IPS-NIHi7 (cell line): Measurements from ENCODE around the gene CEP85L.

ENCODE experiments used
- DNase-seq: peaks from one replicate; pipeline ENCODE4 v3.0.0; 2012; ENCODE audit warnings: mixed read lengths; ENCODE audit errors: extremely low spot score

Gene CEP85L

DNA sequence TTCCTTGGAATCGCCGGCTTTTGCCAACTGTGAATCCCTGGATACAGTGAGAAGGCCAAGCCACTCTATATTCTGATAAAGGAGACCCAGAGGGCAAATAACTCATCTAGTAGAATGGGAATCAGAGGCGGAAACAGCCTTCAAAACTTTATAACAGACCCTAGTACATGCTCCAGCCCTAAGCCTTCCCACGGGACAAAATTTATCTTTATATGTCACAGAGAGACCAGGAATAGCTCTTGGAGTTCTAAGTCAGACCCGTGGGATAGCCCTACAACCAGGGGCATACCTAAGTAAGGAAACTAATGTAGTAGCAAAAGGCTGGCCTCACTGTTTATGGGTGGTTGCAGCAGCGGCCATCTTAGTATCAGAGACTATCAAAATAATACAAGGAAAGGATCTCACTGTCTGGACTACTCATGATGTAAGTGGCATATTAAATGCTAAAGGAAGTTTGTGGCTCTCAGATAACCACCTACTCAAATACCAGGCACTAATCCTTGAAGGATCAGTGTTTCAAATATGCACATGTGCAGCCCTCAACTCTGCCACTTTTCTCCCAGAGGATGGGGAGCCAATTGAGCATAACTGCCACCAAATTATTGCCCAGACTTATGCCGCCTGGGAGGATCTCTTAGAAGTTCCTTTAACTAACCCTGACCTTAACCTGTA lies 29.5 kb downstream of the CEP85L start:
- no peak for DNase-seq

DNA sequence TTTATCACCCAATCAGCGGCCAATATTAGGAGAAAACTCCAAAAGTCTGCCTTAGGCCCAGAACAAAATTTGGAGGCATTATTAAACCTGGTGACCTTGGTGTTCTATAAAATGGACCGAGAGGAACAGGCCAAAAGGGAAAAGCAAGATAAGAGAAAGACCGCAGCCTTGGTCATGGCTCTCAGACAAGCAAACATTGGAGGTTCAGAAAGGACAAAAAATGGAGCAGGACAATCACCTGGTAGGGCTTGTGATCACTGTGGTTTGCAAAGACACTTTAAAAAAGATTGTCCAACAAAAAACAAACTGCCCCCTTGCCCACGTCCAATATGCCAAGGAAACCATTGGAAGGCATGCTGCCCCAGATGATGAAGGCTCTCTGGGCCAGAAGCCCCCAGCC lies 31.2 kb downstream of the CEP85L start:
- DNase-seq, result no peak

GRCh38 chr6:118618676-118619377 lies 32.6 kb downstream of the CEP85L start:
- DNase-seq, result peak; percentile 69

DNA sequence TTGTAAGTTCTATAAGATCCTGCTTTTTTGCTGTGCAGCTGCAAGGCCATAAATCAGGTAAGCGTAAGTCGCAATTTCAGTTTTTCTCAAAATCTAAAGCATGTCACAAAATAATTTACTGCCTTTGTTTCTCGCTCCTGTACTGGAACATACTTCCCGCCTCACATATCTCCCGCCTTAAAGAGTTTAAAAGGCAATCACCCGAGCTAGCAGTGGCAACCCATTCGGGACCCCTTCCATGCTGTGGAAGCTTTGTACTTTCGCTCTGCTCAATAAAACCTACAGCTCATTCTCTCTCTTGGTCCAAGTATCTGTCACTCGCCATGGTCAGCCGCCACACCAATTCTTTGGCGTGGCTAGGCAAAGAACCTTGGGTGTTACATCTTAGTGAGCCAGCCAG lies 34.0 kb downstream of the CEP85L start:
- no peak for DNase-seq

DNA sequence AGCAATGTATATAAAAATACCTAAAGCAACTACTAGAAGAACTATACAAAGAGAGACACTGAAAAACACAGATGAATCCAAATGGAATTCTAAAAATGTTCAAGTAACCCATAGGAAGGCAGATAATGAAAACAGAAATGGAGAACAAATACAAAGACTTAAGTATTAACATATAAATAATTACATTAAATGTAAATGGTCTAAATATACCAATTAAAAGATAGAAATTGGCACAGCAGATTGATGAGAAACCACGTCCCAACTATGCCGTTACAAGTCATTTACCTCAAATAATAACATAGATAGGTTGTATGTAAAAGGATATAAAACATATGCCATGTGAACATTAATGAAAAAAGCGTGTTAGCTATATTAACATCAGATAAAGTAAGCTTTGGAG lies 40.1 kb downstream of the CEP85L start:
- DNase-seq, result no peak

GRCh38 chr6:118606858-118607257 lies 44.5 kb downstream of the CEP85L start:
- DNase-seq, result no peak

DNA sequence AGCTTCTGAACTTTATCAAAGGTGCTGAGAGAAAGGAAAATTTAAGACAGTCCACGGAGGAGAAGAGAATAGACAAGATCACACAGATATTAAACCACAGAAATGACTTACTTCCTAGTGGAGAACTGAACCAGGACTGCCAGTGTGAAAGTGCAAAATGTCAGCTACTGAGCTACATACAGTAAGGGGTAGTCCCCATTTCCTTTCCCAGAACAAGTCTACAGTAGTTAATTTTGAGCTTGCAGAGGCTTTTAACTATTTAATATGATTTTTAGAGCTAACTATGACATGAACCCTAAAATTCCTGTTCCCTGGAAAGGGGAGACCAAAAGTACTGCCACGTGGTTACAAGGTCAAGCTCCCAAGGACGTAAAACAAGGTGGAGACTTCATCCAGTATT lies 45.1 kb downstream of the CEP85L start:
- DNase-seq, result no peak

DNA sequence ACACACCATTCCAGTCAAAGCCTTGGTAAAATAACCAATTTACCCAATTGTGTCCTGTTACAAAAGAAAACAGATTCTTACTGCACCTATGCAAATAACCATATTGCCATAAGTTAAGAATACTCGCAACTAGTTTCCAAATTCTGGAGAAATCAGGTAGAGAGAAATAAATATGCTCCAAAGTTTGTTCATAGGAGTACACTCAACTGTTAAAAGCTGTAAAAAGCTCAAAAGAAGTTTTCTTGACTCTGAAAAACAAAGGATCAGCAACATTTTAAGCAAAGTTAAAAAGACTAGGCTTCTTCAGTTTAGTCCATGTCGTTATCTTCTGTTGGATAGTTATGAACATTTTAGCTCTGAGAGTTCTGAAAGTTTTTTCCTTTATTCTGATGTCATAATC lies 48.0 kb downstream of the CEP85L start:
- DNase-seq, result no peak

DNA sequence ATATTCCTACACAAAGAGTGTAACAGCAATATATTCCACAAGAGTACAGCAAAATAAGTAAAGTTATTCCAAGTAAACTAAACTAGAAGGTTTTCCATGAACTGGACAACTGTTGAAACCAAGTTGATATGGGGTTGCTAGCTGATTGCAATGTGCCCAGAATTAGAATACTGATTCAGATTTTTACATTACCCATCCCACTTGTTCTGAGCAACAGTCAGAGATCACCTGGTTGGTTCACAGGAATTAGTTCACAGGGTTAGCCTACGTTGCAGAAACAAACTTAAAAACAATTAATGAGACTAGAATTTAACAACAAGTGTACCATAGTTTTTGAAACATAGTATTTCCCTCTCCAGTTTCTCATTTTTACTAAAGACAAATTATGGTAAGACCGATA lies 49.1 kb downstream of the CEP85L start:
- DNase-seq, result no peak

GRCh38 chr6:118598324-118598723 lies 53.1 kb downstream of the CEP85L start:
- no peak for DNase-seq

DNA sequence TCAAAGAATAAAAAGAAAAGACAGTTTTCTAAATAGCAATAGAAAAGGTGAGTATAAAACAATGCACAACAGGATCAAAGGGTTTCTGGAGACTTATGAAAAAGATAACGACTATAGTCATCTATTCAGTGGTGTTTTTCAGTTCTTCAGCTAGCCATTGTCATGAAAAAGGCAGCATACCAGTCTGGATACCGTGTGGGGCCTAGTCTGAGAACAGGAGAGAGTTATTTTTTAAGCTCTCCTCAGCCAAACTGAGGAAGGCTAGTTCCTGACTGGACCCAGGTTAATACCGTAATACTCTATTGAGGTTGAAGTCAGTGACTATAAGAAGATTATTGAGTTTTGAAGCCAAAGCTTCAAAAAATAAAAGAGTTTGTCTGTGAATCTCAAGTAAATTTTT lies 53.8 kb downstream of the CEP85L start:
- no peak for DNase-seq

GRCh38 chr6:118596774-118597320 lies 54.5 kb downstream of the CEP85L start:
- DNase-seq, result no peak

DNA sequence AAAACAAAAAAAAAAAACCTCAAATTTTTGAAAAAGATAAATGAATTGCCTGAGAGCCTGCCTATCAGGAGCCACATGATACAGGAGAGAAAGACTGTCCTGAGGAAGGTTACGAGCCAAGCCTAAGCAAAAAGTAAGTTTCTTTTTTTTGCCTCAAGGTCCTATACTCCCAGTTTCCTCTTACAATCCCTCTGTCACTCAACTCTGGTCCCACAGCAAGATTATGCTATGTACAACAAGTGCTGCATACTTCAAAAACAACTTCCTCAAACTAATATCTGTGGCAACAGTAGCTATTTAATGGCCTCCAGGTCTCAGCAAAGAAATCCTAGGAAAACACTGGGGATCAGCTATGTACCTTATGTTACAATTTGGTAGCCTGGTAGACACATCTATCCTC lies 56.5 kb downstream of the CEP85L start:
- DNase-seq, result no peak

GRCh38 chr6:118591897-118592296 lies 59.5 kb downstream of the CEP85L start:
- DNase-seq, result no peak

- no peak for DNase-seq
These were observed 61.6 kb downstream of the CEP85L start for GRCh38 chr6:118589649-118590365.

DNA sequence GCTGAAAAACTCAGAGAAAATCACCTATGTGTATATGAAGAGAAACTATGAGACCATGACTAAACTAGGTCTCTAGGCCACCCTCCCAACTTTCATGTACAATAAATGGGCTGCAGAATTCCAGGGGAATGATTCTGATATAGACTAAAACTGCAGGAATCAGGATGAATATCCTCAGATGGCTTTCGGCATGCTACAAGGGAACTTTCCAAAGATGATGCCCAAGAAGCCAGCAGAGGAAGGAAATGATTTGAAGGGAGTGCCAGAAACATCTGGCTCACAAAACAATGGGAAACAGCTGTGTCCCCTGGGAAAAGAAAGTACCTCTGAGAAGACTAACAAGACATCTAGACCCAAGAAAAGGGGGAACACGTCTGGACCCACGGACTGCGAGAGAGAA lies 62.2 kb downstream of the CEP85L start:
- DNase-seq, result no peak

DNA sequence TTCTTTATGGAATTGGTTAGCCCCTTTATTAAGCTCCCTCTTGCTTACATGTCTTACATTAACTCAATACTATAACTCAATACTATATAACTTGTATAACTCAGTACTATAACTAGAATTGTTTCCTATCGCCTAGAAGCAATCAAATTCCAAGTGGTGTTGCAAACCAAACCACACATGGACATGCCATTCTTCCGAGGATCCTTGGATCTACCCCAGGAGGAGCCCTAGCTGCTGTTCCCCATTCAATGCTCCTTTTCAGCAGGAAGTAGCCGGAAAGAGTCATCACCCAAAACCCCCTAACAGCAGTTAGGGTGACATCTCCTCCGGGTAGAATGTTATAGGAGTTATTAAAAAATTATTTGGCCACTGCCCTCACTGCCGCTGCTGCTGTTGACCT lies 62.8 kb downstream of the CEP85L start:
- DNase-seq, result no peak

DNA sequence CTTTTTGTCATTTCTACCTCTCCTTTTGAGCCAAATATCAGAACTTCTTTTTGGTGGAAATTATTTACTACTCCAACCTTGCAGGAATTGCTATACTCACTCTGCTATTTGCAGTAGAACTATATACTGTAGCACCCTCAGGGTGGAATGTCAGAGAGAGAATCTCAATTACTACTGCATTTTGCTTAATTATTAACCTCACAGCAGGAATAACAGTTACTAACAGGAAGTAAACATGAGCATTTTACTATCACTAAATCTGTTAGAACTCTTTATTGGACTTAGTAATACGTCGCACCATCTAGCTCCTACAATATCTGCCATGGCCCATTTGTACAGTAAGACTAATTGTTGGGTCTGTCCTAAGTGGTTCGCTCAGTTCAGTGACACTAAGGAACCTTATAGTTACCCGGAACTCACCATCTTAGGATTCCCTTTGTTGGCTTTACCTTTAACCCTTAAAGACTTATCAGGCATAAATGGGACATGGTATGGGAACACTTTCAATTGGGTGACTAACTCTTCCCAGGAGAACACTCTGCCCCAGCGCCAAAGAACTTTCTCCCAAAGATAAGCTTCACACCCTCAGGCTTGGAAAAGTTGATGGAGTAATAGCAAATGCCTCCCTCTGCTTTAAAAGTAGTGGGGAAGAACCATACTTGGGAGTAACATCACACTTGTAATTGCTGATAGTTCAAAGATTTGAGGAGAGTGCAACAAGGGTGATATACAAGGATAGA lies 64.5 kb downstream of the CEP85L start:
- DNase-seq, result no peak

- DNase-seq, result no peak
These were observed 66.5 kb downstream of the CEP85L start for GRCh38 chr6:118584911-118585310.

GRCh38 chr6:118581489-118581959 lies 69.9 kb downstream of the CEP85L start:
- no peak for DNase-seq

DNA sequence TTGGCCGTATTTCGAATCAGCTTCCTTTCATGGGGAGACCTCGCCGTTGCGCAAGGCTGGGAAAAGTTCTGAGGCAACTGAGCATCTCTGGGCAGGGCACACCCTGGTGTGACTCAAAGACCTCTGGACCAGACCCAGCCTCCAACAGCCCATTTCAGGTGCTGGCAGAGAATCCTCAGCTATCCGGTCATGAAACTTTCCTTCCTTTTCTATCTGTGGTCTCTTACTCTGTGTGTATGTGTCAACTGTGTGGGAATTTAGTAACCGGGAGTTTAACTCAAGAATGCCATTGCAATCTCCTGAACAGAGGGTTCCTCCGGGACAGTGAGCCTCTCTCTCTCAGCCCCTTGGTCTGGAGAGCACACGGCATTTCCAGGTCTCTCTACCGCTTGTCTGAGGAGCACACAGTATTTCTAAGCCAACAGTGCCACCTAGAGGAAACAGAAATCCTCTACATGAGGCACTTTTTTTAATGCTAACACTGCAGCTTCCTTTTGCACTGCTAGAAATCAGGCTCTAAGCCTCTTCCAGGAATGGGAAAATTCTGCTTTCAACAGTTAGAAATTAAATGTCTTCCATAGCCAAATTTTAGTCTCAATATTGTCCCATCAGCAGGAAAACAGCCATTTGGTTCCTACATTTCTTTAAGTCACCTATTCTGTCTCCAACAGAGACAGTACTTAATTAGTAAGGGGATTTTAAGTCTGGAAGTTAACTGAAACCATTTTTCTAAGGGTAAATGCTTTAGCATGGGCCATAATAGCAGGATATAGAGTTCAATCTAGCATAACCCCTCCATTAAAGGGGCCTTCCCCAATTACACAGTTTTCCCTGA lies 70.6 kb downstream of the CEP85L start:
- DNase-seq, result peak; percentile 83
